ENCODE data around the gene TIGD3. TPM values are rescaled to one million over a fixed set of nuclear protein-coding genes. Genes with fewer than 3 reads are reported as not detected.

The TIGD3 gene
- total and polyA plus RNA-seq, 2 of the 8 experiments (the other 6 are each of a cell fraction or from before 2014, with no cell fraction given), result 1.1 to 1.3 TPM

DNA sequence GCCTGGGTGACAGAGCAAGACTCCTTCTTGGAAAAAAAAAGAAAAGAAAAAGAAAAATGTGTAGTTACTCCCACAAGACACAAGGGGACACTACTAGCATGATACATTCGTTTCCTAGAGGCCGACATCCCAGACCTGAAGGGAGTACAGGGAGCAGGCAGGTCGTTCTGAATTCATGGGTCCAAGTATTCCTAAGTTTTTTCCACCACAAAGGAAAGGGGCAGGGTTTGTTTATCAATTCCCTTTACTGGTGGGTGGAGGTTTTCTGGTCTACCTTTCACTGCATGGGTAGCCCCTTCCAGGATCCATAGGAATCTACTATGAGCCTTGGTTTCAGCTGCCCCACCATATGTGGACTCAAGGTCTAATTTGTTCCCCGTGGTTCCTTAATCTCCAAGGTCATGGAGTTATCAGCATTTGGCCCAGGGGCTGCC, 11.8 kb downstream of the TIGD3 start:
- no peak overlapping the region for H2BK12ac ChIP-seq (ENCODE audit: low read depth, low read length)
- 31% methylated on average over 4 of the region's 4 CpGs; no CpG with 5 or more reads in 1 of the 2 experiments for WGBS, 2 experiments (ENCODE audit: extremely low coverage in 1 of 2, insufficient coverage in 1 of 2, insufficient read length in 1 of 2, insufficient replicate concordance in 2 of 2, low coverage in 1 of 2, low lambda C conversion rate in 2 of 2, missing lambda C conversion rate in 1 of 2)
- H3K4me3 ChIP-seq (ENCODE audit: extremely low read depth in 1 of 4, insufficient read depth in 2 of 4, low read depth in 3 of 4, low read length in 4 of 4), result no peak overlapping the region
- no peak overlapping the region for H3K9ac ChIP-seq (replicated peaks in 1 of 4; ENCODE audit: extremely low read depth in 1 of 4, low read depth in 3 of 4, low read length in 3 of 4)
- no peaks in the 10 kb centered on the region for H3K79me2 ChIP-seq (ENCODE audit: control insufficient read depth in 1 of 2, insufficient read depth in 2 of 2, low read length in 2 of 2)
- H2AFZ ChIP-seq (ENCODE audit: low read length), result peak overlapping the region; percentile 94
- ChIA-PET POLR2A (ENCODE audit: partially characterized antibody) (no interaction called here), CTCF (ENCODE audit: partially characterized antibody) (interaction anchor here (0.7 to 3.3 kb wide), 14 partner anchors 8 to 222 kb away, joined by 3 to 25 read pairs (median 5); no protein-coding TSS in a partner anchor)
- DNase-seq (ENCODE audit: low read depth in 1 of 2, low spot score in 2 of 2) (no peak), FAIRE-seq (no peak)
- no peak overlapping the region for H2AK5ac ChIP-seq (ENCODE audit: low read depth, low read length)
- H4K5ac ChIP-seq (ENCODE audit: insufficient read length, low read depth, low read length), result no peak overlapping the region
- no peaks in the 10 kb centered on the region for H3K79me1 ChIP-seq (ENCODE audit: low read depth, low read length)
- no peaks in the 10 kb centered on the region for H3K36me3 ChIP-seq (ENCODE audit: control insufficient read depth in 2 of 4, insufficient read depth in 4 of 4, low read length in 3 of 4)
- H3K23me2 ChIP-seq (ENCODE audit: low read depth, low read length), result no peaks in the 10 kb centered on the region
- H3K56ac ChIP-seq (replicated peaks; ENCODE audit: insufficient read length, low read depth, low read length), result no peak overlapping the region
- H2BK15ac ChIP-seq (ENCODE audit: low read length), result no peak overlapping the region
- H3K23ac ChIP-seq (ENCODE audit: insufficient read length), result no peak overlapping the region
- no peak overlapping the region for H4K91ac ChIP-seq (replicated peaks; ENCODE audit: insufficient read length, low read length)
- H3K27ac ChIP-seq (ENCODE audit: low read depth, low read length), result no peak overlapping the region
- no peaks in the 10 kb centered on the region for H4K20me1 ChIP-seq (replicated peaks in 1 of 2; ENCODE audit: control insufficient read depth in 1 of 2, insufficient read depth in 2 of 2, low read length in 2 of 2)
- H2BK5ac ChIP-seq (ENCODE audit: low read depth, low read length), result no peak overlapping the region
- H2BK20ac ChIP-seq (ENCODE audit: low read length), result no peak overlapping the region
- no peaks in the 10 kb centered on the region for H3K27me3 ChIP-seq (replicated peaks in 1 of 4; ENCODE audit: control insufficient read depth in 3 of 4, extremely low read depth in 1 of 4, insufficient read depth in 3 of 4, low read length in 3 of 4)
- TF ChIP-seq RAD21 (IDR thresholded peaks at IDR 0.05 in 1 of 2, conservative IDR thresholded peaks at IDR 0.05 in 1 of 2; ENCODE audit: low read depth in 2 of 2, low read length in 2 of 2) (peak; percentile 87 to 92), EP300 (IDR thresholded peaks at IDR 0.05; ENCODE audit: borderline replicate concordance in 1 of 2, low read depth in 2 of 2, low read length in 2 of 2) (no peak), FOSL1 (IDR thresholded peaks at IDR 0.05; ENCODE audit: insufficient read depth, low read depth, low read length) (no peak), HDAC2 (IDR thresholded peaks at IDR 0.05; ENCODE audit: borderline replicate concordance in 1 of 2, low read depth in 2 of 2, low read length in 2 of 2) (no peak), BACH1 (IDR thresholded peaks at IDR 0.05; ENCODE audit: low read length) (no peak)
- TF ChIP-seq, protein P1, sequence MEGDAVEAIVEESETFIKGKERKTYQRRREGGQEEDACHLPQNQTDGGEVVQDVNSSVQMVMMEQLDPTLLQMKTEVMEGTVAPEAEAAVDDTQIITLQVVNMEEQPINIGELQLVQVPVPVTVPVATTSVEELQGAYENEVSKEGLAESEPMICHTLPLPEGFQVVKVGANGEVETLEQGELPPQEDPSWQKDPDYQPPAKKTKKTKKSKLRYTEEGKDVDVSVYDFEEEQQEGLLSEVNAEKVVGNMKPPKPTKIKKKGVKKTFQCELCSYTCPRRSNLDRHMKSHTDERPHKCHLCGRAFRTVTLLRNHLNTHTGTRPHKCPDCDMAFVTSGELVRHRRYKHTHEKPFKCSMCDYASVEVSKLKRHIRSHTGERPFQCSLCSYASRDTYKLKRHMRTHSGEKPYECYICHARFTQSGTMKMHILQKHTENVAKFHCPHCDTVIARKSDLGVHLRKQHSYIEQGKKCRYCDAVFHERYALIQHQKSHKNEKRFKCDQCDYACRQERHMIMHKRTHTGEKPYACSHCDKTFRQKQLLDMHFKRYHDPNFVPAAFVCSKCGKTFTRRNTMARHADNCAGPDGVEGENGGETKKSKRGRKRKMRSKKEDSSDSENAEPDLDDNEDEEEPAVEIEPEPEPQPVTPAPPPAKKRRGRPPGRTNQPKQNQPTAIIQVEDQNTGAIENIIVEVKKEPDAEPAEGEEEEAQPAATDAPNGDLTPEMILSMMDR (IDR thresholded peaks at IDR 0.05; ENCODE audit: control extremely low read depth in 1 of 3, insufficient read depth in 1 of 3, low read depth in 1 of 3, low read length in 3 of 3), result peak in 2 of 3 experiments; percentile 71 to 77; a peak in 3 of 4 replicates
- H3K4me2 ChIP-seq (ENCODE audit: insufficient read depth in 1 of 2, low read depth in 2 of 2, low read length in 2 of 2), result no peak overlapping the region
- H4K8ac ChIP-seq (ENCODE audit: extremely low read depth, insufficient read depth, low read length), result no peak overlapping the region
- H3K4me1 ChIP-seq (replicated peaks in 1 of 4; ENCODE audit: control insufficient read depth in 3 of 4, insufficient read depth in 4 of 4, low read length in 3 of 4), result peaks cover 0 to 4% (median 0%) of the 10 kb centered on the region in 4 experiments; a peak in 2 of 7 replicates
- no peak overlapping the region for H3K18ac ChIP-seq (ENCODE audit: extremely low read depth, low read length)
- no peak overlapping the region for H3K4ac ChIP-seq (replicated peaks; ENCODE audit: insufficient read length, low read depth, low read length)
- no peak overlapping the region for H2BK120ac ChIP-seq (replicated peaks; ENCODE audit: low read depth, low read length)
- H3K14ac ChIP-seq (ENCODE audit: insufficient read length), result no peak overlapping the region
- no peaks in the 10 kb centered on the region for H3K9me3 ChIP-seq (ENCODE audit: insufficient read depth in 2 of 2, low read depth in 1 of 2, low read length in 1 of 2)

All from H1 (cell line).